GM21825 (cell line): ENCODE measurements around the gene TCIRG1.

Experiments
- ATAC-seq: cut with Tn5 transposase; IDR thresholded peaks from one replicate; pipeline ENCODE4 v1.9.1; 2021; ENCODE audit warnings: mild to moderate bottlenecking, moderate library complexity; ENCODE audit not compliant: unreplicated experiment

The TCIRG1 gene

DNA sequence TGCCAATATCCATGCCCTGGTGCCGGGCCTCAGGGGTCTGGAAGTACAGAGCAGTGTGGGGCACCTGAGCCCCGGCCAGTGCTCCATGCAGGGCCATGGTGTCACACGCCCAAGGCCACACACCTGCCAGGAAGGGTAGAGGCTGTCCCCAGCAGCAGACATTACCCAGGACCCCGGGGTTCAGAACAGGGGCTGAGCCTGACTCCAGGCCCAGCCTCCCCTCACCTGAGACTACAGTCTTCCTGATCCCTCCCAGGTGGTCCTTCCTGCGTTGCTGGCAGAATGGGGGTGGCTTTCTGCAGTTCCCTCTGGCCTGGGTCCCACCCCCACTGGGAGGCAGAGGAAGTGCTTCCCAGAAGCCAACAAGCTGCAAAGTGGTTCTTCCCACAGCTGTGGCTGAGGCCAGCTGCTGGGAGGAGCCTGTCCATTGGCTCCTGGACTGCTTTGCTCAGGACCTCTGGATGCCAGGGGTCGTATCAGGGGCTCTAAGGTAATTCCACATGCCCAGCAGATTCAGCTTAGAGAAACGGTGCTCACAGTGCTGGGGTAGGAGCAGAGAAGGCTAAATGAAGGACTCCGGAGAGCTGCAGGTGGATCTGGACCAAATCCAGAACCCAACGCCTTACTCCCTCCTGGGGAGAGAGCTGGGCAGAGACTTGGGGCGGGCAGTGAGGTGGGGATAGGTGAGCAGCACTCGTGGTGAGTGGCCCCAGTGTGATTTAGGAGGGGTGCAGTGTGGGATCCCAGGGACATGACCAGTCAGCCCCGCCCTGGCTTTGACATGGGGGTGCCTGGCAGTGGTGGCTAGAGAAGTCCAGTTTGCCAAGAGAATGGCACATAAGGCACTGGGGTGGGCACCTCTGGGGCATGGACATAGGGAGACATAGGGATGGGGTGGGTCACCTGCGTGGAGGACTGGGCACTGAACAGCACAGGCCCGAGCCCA lies 12.6 kb downstream of the TCIRG1 start:
- ATAC-seq, result no peak

DNA sequence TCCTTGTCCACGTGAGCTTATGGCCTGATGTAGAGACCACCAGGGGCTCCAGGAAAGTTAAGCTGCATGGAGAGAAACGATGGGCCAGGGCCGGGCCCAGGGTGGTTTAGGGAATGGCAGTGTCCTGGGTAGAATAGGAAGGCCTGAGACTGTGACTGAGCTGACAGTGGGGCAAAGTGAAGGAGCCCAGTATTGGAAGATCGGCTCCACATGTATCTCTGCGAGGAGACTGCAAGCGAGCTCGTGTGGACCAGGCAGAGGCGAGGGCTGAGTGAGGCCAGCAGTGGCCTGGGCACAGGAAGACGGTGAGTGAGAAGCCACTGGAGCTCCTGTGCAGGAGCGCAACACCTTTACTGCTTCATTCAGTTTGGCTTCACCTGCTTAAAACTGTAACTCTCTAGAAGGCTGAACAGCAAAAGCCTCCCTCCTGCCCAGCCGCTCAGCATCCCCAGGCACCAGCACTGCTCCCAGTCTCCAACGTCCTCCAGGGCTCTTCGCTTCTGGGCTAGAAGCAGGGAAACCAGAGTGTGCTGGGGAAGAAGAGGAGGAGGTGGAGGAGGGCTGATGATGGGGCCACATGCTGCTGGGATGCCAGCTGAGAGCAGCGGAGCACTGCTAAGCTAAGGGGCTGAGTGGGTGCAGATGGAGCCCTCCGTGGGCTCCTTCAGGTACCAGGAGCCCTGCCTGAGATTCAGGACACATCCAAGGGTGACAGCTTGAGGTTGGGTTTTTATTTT lies 13.5 kb downstream of the TCIRG1 start:
- ATAC-seq, result no peak

DNA sequence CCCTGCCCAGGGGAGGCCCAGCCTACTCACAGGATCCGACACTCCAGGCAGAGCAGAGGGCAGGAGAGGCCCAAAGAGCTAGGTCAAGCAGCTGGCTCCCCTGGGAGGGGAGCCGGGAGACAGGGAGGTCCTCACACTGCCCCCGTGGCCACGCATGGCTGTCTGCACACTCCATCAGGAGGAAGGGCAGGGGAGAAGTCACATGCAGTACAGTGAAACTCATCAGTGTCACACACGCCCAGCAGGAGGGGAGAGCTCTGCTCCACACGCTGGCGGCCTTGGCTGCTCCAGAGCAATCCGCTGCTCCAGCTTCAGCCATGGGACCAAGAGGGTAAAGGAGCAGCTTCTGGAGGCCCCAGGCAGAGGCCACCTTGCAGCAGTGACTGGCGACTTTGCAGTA lies 14.3 kb downstream of the TCIRG1 start:
- no peak for ATAC-seq

DNA sequence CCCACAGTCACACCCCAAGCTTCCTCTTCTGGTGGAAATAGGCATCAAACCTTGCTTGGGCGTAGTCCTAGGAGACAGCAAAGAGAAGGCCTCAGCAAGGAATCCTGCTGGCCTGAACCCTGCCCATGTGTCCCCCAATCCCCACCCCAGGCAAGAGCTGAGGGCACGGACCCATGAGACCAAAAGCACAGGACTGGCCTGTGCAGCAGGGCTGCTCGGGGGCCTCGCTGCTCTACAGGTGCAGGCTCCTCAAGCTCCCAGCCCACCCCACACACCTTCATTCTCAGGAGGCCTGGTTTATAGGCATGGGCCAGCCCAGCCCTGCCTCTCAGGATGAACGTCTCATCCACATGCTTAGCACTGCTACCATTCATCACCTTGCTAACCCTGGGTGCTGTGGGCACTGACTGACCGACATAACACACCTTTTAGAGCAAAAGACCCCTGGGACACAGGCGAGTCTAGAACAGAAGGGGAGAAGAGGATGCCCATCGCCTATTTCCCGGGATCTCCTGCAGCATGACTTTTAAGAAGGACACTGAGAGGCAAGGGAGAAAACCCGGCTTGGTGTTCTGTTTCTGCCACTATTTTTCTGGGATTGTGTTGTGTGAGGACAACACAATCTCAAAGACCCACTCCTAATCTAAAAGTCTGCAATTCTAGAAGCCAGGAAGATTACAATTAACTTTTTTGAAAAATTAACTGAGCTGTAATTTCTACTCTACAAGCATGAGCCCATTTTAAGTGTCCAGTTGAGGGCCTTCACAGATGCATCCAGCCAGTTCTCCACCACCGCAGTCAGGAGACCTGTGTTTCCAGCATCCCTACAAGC lies 15.4 kb downstream of the TCIRG1 start:
- ATAC-seq, result no peak

DNA sequence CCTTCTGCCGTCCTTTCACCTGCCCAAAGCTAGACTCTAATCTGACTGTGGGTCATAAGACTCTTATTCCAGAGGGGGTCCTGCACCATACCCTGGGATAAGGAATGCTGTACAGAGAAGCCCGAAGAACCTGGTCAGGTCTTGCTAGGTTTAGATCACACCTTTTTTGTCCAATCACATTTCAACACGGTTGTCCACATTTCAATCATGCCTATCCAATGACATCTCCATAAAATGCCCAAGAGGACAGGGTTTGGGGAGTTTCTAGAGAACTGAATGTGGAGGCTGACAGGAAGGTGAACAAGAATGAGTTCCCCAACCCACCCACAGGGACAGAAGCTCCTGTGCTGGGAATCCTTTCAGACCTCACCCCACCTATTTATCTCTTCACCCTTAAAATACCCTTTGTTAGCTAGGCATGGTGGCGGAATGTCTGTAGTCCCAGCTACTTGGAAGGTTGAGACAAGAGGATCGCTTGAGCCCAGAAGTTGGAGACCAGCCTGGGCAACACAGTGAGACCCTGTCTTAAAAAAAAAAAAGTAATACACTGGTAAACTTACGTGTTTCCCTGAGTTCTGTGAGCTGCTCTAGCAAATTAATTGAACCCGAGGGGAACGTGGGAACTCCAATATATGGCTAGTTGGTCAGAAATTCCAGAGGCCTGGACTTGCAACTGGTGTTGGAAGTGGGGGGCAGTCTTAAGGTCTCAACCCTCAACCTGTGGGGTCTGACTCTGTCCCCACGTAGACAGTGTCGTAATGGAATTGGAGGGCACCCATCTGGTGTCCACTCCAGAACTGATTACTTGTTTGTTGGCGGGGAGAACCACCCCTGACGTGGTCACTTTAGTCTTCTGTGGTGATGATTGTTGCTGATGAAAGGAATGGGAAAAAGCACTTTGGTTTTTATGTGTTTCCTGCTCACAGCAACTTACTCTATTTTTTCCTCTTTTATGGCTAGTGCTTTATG lies 17.8 kb downstream of the TCIRG1 start:
- no peak for ATAC-seq

DNA sequence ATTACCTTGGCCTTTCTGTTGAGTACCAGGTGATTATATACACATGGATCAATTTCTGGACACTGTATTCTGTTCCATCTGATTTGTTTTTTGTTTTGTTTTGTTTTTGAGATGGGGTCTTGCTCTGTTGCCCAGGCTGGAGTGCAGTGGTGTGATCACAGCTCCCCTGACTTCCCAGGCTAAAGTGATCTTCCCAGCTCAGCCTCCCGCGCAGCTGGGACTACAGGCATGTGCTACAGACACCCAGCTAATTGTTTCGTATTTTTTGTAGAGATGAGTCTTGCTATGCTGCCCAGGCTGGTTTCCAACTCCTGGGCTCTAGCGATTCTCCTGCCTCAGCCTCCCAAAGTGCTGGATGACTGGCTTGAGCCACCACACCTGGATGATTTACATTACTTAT lies 19.0 kb downstream of the TCIRG1 start:
- ATAC-seq, result no peak

DNA sequence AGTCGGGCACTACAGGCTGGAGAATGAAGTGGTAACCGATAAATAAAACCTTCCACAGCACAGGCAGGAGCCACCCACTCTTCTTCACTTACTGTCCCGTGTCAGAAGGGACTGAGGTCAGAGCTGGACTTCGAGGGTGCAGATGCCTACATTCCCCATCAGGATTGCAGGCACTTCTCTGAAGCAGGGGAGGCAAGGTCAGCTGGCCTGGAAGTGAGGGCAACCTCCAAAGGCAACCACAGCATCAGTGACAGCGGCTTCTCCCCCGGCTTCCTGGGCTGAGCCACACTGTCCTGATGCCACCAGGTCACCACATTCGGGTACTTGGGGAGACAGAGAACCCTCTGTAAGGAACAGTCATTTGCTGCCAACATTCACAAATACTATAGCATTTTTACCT lies 22.7 kb downstream of the TCIRG1 start:
- ATAC-seq, result no peak

DNA sequence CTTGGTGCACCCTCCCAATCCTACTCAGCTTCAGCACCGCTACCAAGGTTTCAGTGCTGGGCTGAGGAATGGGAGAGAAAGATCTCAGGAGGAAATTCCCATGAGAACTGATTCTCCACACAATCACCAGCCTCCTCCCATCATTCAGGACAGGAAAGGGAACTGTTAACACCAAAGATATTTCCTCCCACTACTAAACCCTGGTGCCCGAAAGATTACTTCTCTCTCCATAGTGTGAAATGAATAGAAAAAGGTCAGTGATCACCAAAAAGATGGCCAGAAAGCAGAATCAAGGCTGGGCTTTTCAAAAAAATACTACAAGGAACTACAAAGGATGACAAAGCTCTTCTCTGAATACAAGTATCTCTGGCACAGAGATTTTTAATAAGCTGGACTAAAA lies 26.1 kb downstream of the TCIRG1 start:
- ATAC-seq, result no peak

DNA sequence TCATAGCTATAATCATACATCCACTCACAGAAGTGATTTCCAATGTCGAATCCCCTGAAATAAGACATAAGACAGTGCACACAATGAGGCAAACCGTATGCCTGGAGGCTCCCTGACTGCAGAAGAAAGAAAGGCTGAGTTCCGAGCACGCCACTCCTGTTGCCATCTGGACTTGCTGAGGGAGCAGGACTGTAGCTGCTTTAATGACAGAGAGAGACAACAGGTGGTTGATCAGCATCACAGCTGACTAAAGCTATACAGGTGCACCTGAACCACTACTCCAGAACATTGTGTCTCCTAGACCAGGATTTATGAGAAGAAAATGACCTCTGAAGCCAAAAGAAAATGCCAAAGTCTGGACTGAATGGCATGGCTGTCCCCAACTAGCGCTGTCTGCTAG lies 27.0 kb downstream of the TCIRG1 start:
- ATAC-seq, result no peak

DNA sequence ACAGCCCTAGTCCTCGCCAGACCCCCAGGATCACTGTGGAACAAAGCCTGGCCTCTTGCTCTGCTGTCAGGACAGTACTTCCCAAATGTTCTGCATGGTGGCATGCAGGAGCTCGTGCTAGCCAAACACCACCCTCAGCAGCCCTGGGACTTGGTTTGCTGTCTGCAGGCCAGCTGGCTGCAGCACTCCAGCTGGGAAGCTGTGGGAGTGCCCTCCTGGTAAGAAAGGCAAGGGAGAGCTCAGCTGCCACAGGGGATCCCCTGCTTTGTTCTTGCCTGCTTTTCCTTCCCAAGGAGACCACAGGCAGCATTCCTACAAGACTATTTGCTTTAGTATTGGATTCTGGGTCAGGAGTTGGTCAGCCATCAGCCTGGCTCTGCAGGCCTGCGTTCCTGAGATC lies 27.9 kb downstream of the TCIRG1 start:
- ATAC-seq, result no peak

DNA sequence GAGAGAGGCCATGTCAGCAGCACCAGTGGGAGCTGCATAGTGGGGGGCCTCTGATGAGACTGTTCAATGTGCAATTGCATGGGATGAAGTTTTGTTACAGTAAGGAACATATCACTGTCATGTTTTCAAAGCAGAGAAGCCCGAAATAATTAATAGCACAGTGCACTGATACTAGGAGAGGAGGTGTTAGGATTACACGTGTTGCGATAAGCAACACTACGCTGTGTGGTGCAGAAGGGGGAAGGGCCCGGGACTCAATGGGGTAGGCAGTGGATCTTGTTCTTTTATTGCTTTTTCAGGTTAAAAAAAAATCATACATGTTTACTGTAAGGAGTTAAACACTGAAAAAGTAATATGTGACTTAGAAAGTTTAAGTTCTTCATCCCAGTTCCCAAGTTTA lies 29.2 kb downstream of the TCIRG1 start:
- no peak for ATAC-seq

DNA sequence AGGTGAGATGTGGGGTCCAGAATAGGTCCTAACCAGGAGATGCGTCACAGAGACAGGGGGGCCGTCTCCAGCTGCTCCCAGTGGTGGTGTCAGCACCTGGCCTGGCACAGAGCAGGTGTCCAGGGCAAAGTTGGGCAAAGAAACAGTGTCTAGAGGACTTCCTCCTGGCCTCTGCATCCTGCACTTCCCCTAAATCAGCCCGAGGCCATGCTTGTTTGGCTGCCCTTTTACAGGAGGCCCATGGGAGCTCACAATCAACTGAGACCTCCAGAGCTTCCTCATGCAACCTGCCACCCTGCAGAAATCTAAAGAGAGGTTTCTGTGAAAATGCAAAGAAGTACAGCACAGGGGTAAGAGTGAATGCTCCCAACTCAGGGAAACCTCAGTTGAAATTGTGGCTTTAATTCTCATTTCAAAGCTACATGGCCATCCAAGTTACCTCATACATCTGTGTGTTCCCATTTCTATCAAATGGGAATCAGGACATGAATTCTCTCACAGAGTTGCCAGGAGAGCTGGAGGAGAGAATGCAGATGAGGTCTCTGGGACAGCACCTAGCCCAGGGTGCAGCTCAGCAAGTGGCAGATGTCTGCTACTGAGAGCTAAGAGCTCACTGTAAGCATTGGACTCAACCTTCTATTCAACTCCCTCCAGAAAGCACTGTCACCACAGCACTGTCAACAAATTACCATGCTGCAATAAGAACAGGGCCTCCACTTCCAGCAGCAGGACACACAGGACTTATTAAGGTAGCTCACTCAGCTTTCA lies 32.6 kb downstream of the TCIRG1 start:
- no peak for ATAC-seq

DNA sequence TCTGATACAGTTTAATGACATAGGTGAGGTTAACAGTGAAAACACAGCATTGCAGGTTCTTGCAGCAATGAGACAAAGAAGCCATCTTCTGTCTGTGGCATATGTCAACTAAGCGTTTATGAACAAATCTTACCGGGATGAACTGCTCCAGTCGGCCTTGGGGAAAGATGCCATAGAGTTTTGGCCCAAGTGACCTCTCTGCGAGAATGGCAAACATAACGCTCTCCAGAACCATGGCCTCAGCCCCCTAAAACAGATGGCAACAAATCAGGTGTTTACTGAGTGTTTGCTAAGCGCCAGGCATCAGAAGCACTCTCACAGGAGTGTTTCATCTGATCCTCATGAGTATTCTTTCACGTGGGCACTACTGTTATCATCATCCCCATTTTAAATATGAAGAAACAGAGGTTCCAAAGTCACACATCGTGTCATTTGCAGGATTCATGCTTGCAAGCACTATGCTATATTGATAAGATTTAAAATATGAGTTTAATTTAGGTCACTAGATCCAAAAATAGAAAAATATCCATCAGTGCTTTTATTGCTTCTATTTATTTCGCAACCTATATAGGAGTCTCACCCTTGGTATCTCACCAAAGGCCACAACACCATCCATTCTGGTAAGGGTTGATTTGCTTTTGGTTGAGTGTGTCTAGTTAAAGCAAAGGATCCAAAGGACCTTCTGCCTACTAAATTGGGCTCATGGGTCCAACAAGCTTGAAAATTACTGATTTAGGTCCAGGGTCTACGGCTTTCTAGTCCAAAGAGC lies 35.9 kb downstream of the TCIRG1 start:
- no peak for ATAC-seq

DNA sequence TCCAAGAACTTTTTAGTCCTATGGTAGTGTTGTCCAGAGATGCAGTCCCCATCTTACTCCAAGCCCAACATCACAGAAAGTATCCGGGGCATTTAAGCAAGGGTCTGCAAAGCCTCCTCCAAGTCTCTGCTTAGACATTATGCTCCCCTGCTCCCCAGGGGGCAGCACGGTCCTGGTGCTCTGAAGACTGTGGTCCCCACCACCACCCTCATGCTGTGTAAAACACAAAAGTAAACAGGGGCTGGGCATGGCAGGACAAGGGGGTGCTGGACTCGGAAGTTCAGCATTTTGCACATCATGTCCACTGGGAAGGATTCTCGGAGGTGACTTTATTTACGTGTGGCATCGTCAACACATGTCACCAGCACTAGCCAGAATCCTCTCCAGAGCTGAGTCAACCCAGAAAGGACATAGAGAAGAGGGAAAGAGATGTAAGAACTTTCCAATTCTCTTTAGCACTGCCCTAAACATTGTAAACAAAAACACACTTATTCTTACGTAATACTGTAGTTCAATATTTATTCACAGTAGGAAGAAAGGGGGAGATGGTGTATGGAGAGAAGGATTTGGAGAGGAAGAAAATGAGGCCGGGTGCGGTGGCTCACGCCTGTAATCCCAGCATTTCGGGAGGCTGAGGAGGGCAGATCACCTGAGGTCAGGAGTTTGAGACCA lies 37.7 kb downstream of the TCIRG1 start:
- no peak for ATAC-seq

DNA sequence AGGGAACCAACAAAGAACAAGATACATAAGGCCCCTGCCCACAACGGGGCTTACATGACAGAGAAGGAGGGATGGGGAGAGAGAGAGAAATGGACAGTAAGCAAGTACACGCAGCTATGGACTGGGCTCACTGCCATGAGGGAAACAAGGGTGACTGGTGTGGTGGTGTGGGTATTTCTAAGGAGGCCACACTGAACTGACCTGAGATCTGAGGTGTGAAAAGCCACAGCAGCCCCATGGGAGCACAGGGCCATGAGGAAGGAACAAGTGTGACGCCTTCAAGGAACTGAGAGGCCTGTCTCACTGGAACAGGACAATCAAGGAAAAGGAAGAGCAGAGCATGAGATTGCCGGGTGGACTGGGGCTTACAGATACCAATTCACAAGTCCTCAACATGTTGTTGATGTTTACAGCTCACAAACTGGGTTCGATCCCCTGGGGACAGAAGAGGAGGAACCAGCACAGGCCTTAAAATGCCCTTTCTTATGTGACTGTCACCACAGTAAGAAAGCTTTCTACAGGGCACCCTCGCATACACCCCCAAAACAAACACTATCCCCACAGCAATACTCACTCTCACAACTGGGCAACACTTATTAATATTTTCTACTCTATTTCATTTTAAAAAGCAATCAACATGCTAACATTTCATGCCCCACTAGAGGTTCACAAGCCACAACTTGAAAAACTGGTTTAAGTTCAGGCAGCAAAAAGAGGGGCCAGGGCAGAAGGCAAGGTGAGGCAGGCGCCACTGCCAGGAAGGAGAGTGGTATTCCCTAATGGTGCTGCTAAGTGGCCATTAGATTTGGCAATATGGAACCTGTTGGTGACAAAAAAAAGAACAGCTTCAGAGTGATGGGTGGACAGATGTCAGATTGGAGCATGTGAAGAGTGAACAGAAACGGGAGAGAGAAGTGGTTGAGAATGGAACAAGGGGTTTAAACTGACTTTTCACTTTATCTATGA lies 39.1 kb downstream of the TCIRG1 start:
- no peak for ATAC-seq

DNA sequence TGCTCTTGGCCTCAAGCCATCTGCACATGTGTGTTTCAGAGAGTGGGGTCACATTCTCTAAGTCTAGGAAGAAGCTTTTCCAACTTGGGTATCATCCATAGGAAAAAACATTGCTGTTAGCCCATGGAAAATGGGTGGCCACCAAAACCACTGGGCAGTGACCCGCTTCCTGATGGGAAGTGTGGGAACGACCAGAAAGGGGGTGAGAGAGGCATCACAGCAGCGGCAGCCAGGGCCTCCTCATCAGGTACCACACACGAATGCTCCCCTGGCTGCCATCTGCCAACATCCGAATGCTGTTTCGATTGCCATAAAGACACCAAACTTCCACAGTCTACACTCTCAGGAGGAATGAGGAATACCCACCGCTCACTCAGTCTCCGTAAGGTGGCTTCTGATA lies 42.0 kb downstream of the TCIRG1 start:
- no peak for ATAC-seq

DNA sequence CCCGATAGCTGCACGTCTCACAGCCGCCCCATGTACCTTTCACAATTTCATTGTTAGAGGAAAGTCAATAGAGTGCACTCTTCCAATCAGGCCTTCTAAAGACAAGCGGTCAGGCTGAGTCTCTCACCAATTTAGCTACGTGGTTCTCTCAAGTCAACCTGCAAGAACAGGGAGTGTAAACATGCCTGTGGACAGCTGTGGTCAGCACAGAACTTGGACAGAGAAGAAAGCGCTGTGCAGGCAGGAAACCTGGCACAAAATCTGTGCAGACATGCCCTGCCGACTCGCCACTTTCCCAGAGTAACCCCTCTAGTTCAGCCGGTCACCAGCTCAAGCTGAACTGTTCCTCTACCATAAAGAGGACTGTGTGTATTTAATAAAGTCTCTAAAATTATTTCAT lies 42.9 kb downstream of the TCIRG1 start:
- ATAC-seq, result no peak
